NCI-H1930 (cell line): Measurements from ENCODE around the gene TMEM266.

Source experiments
- DNase-seq, 2 experiments: peaks; one replicate each; lab custom pipeline; 2025; lab: John Stamatoyannopoulos, UW

TMEM266 gene

DNA sequence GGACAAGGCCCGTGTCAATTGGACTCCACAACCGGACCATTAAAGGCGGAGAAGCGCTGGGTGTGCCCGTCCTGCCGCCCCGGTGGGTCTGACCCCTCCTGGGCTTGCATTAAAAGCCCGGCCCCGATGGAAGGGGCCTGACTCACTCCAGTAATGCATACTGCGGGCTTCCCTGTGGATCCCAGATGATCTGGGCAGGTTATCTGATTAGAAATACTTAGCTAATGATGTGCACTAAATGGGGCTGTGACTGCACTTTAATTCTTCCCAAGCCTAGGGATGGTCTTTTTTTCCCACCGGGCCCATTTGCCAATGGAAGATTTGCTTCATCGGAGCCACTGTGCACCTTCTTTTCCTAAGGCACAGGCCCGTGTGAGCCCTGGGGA, 124.9 kb downstream of the TMEM266 start:
- no peak for DNase-seq

- DNase-seq: peak; percentile 11 to 17
Observed at GRCh38 chr15:76185716-76186115, 125.9 kb downstream of the TMEM266 start.

- no peak for DNase-seq
Observed at GRCh38 chr15:76187163-76187562, 127.4 kb downstream of the TMEM266 start.

- DNase-seq: no peak
Observed at GRCh38 chr15:76189106-76189505, 129.3 kb downstream of the TMEM266 start.

GRCh38 chr15:76190070-76190564, 130.3 kb downstream of the TMEM266 start:
- no peak for DNase-seq

DNA sequence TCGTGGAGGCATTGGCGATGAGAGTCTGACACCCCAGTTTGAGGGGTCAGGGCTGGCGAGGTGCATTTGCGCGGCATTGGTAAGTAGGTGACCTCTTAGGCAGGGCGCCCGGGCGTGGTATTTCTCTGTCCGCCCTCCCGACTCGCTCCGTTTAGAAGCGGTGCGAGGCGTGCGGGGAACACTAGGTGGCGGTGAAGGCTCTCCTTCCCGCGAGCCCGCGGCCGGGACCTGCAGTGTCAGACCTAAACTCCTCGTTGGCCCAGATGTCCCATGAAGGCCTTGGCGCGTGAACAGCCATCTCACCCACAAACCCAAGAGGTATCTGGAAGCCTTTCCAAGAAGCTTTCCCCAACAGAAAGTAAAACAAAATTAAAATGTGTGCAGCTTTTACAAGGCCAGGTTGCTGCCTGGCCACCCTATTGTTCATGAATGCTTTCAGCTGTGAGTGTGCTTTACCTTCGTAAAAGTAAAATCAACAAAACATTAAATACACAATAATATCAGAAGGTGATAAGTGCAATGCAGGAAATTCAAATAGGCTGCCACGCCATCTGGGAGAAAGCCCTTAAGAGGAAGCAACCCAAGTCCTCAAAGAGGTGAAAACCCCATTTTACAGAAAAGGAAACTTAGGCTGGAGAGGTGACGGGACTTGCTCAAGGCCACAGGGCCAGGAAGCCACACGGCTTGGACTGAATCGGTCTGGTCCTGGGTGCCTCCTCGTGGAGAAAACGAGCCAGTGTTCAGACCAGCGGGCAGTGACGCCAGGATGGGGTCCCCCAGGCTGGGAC, 131.2 kb downstream of the TMEM266 start:
- DNase-seq: peak; percentile 42 to 58

DNA sequence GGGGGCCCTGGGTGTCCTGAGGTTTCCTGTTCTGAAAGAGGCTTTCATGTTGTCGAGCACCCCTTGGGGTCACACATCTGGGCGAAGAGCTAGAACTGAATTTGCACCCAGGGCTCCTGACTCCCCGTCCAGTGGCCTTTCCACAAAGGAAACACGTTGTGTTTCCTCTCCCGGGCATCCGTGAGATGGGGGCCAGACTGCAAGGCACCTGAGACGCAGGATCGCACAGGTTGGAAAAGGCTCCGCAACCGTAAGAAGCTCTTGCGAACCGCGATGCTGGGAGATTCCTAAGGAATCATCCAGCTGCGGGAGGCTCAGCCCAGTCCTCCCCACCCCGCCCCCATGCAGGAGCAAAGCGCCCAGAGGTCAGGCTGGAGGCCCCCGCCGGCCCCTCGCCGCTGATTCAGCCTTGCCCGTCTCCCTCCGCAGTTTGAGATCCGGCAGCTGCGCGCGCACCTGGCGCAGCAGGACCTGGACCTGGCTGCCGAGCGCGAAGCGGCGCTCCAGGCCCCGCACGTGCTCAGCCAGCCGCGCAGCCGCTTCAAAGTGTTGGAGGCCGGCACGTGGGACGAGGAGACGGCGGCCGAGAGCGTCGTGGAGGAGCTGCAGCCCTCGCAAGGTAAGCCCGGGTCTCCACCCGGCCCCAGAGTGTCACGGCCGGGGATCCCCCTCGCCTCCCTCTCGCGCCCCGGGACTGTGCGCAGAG, 131.9 kb downstream of the TMEM266 start:
- DNase-seq: no peak

- no peak for DNase-seq
Observed at GRCh38 chr15:76192715-76193114, 132.9 kb downstream of the TMEM266 start.

- DNase-seq: no peak
Observed at GRCh38 chr15:76193934-76194333, 134.1 kb downstream of the TMEM266 start.

GRCh38 chr15:76195506-76196268, 135.9 kb downstream of the TMEM266 start:
- no peak for DNase-seq

GRCh38 chr15:76196269-76197231, 136.8 kb downstream of the TMEM266 start:
- DNase-seq: no peak

GRCh38 chr15:76197703-76198455, 138.1 kb downstream of the TMEM266 start:
- DNase-seq: no peak

GRCh38 chr15:76198456-76199105, 138.8 kb downstream of the TMEM266 start:
- DNase-seq: no peak

- no peak for DNase-seq
Observed at GRCh38 chr15:76199106-76200082, 139.6 kb downstream of the TMEM266 start.

- DNase-seq: no peak
Observed at GRCh38 chr15:76200083-76200465, 140.3 kb downstream of the TMEM266 start.

- no peak for DNase-seq
Observed at GRCh38 chr15:76200641-76201105, 140.9 kb downstream of the TMEM266 start.

DNA sequence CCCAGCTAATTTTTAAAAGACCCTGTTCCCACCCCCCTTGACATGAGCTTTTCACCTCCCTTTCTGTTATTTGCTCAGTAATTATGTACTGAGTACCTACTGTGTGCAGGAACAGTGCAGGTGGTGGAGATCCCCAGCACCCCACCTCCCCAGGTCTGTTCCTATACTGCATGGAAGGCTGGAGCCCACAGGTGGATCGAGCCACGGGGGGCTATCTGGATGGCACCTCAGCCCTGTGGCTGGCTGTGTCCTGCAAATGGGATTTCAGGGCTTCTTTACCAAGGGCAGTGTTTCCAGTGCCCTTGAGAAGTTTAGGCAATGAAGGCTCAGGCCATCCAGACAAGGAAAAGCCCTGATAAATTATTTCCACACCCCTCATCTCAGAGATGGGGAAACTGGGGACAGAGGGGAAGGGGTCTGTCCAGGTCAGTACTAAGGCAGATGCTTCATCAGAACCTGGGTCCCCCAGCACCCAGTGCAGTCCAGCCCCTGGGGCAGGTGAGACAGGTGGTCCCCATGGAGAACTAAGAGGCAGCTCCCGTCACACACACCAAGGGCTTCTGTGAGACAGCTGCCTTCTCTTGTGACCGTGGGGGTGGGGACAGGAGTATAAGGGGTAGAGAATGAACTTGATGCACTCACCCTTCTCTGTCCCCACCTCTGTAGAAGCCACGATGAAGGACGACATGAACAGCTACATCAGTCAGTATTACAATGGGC, 141.9 kb downstream of the TMEM266 start:
- no peak for DNase-seq
